B cell (primary cell): Measurements from ENCODE around the gene APOE. TPM values are rescaled to one million over a fixed set of nuclear protein-coding genes. Genes with fewer than 3 reads are reported as not detected.
"Not testable (repeated sequence)": the region's sequence is repeated elsewhere in the genome, so short reads cannot be mapped to it uniquely, and the experiment has no call there.

Source experiments
- ATAC-seq: fragments of 200-7000 bp; cut with Tn5 transposase; one replicate; pipeline ENCODE4 v1.10.0; 2021; ENCODE audit warnings: low read depth, mild to moderate bottlenecking, moderate number of reproducible peaks, moderate library complexity
- CTCF ChIA-PET: fragments of 350-600 bp; sonication (Branson Sonifier 250); formaldehyde crosslinking; loops from one replicate; lab custom pipeline; 2021; ENCODE audit warnings: antibody characterized with exemption, inconsistent platforms; lab: Charles Lee
- POLR2A ChIA-PET: fragments of 350-600 bp; sonication (Branson Sonifier 250); formaldehyde crosslinking; loops from one replicate; lab custom pipeline; 2021; ENCODE audit warnings: antibody characterized with exemption; lab: Charles Lee
- DNase-seq: peaks from one replicate; pipeline ENCODE4 v3.0.0; 2013
- H2AFZ ChIP-seq: 2 replicates; pipeline ENCODE4 v1.6.1; 2012; ENCODE audit warnings: mild to moderate bottlenecking, low read depth, low read length; ENCODE audit not compliant: insufficient read depth, poor library complexity, severe bottlenecking
- H3K27ac ChIP-seq, 2 donors: 1 replicate in 1 of 2; 2 replicates in 1 of 2; pipeline ENCODE4 v1.5.1; 2012 to 2013; ENCODE audit warnings: low read length in 2 of 2, mild to moderate bottlenecking in 2 of 2, moderate library complexity in 1 of 2
- H3K27me3 ChIP-seq, 4 experiments: fragments of 200-600 bp in 1 of 4; sonication (generic) in 1 of 4; replicated peaks in 1 of 4; 1 replicate in 2 of 4; 2 replicates in 2 of 4; pipeline versions ENCODE4 v1.6.1 to v1.7.0; 2013 to 2016; ENCODE audit warnings: low read length in 3 of 4, mild to moderate bottlenecking in 2 of 4, mixed read lengths in 1 of 4, moderate library complexity in 1 of 4; ENCODE audit not compliant: insufficient read depth in 4 of 4, control insufficient read depth in 3 of 4; ENCODE audit errors: control extremely low read depth in 1 of 4
- H3K36me3 ChIP-seq, 2 experiments: replicated peaks in 1 of 2; 1 replicate in 1 of 2; 2 replicates in 1 of 2; pipeline versions ENCODE4 v1.6.1 to v1.7.1; 2013; ENCODE audit warnings: low read length in 1 of 2; ENCODE audit not compliant: insufficient read depth in 2 of 2, control insufficient read depth in 1 of 2; ENCODE audit errors: control extremely low read depth in 1 of 2, extremely low read depth in 1 of 2
- H3K4me1 ChIP-seq, 2 donors: fragments of 200-600 bp in 1 of 2; sonication (generic) in 1 of 2; 1 replicate in 1 of 2; 2 replicates in 1 of 2; pipeline versions ENCODE4 v1.5.1 to v1.6.1; 2013 to 2017; ENCODE audit warnings: low read length in 2 of 2; ENCODE audit not compliant: control insufficient read depth in 2 of 2, insufficient read depth in 2 of 2
- H3K4me2 ChIP-seq: replicated peaks from 2 replicates; pipeline ENCODE3; 2012; ENCODE audit warnings: mild to moderate bottlenecking, low read depth, low read length; ENCODE audit not compliant: poor library complexity, severe bottlenecking
- H3K4me3 ChIP-seq, 5 experiments: fragments of 200-600 bp in 1 of 5; sonication (generic) in 1 of 5; 1 replicate in 3 of 5; 2 replicates in 2 of 5; pipeline versions ENCODE4 v1.5.1 to v1.7.0; 2011 to 2016; ENCODE audit warnings: low read length in 4 of 5, mild to moderate bottlenecking in 4 of 5, low read depth in 2 of 5, control low read depth in 1 of 5, moderate library complexity in 1 of 5; ENCODE audit not compliant: insufficient read depth in 1 of 5; ENCODE audit errors: control extremely low read depth in 1 of 5, extremely low read depth in 1 of 5
- H3K79me2 ChIP-seq: fragments of 200-600 bp; sonication (generic); one replicate; pipeline ENCODE4 v1.6.0; 2016; ENCODE audit warnings: low read length; ENCODE audit not compliant: control insufficient read depth, insufficient read depth
- H3K9ac ChIP-seq: fragments of 200-600 bp; sonication (generic); 2 replicates; pipeline ENCODE4 v1.6.1; 2017; ENCODE audit warnings: mild to moderate bottlenecking, low read length, moderate library complexity
- H3K9me3 ChIP-seq, 3 donors: one replicate each; pipeline versions ENCODE4 v1.6.1 to v1.7.1; 2013; ENCODE audit warnings: low read length in 2 of 3; ENCODE audit not compliant: control insufficient read depth in 2 of 3, insufficient read depth in 1 of 3; ENCODE audit errors: control extremely low read depth in 1 of 3
- H4K20me1 ChIP-seq: 2 replicates; pipeline ENCODE4 v1.6.0; 2012; ENCODE audit warnings: mild to moderate bottlenecking, low read length; ENCODE audit not compliant: insufficient read depth, control insufficient read depth, poor library complexity, severe bottlenecking
- H3K27ac Mint-ChIP-seq: one replicate; pipeline ENCODE4 v1.8.0; 2021; ENCODE audit warnings: mixed read lengths
- H3K27me3 Mint-ChIP-seq: one replicate; pipeline ENCODE4 v1.8.0; 2021; ENCODE audit warnings: mixed read lengths
- H3K4me1 Mint-ChIP-seq: one replicate; pipeline ENCODE4 v1.8.0; 2021; ENCODE audit warnings: mixed read lengths
- H3K4me3 Mint-ChIP-seq: one replicate; pipeline ENCODE4 v1.8.0; 2021; ENCODE audit warnings: mixed read lengths
- H3K9me3 Mint-ChIP-seq: one replicate; pipeline ENCODE4 v1.8.0; 2022; ENCODE audit warnings: mixed read lengths; ENCODE audit not compliant: insufficient read depth
- CTCF ChIP-seq: fragments of 200-600 bp; IDR thresholded peaks from one replicate; pipeline ENCODE4 v1.8.0; 2022; ENCODE audit warnings: antibody characterized with exemption, mild to moderate bottlenecking
- EZH2 ChIP-seq: IDR thresholded peaks from 2 replicates; pipeline ENCODE4 v1.6.1; 2012; ENCODE audit warnings: borderline replicate concordance, low read depth, mild to moderate bottlenecking, moderate library complexity, low read length; ENCODE audit not compliant: insufficient read depth, poor library complexity, severe bottlenecking
- WGBS: methylation state at CpG from one replicate; pipeline ENCODE4 v1.1.5; 2013; ENCODE audit warnings: missing lambda C conversion rate; ENCODE audit not compliant: insufficient coverage; 5-methylcytosine and 5-hydroxymethylcytosine counted together
- intact Hi-C: fragments of 100-400 bp; cut with micrococcal nuclease; formaldehyde crosslinking; loops from one replicate; pipeline ENCODE4 v1.10.0; 2022
- polyA plus RNA-seq: library from polyadenylated mRNA; depleted of rRNA; stranded (reverse); fragments of >200 nt; gene quantifications from 2 replicates; pipeline ENCODE4 v1.2.3, GENCODE V29; 2012
- total RNA-seq, 2 donors: library from RNA; stranded (reverse); fragments of 120-200 nt in 1 of 2; gene quantifications; 1 replicate in 1 of 2; 2 replicates in 1 of 2; pipeline versions ENCODE4 v1.2.3 to v1.2.4, GENCODE V29; 2013 to 2022

Gene APOE
- total and polyA plus RNA-seq, 2 donors (not counting 1 experiment from before 2014, with no cell fraction given): 0.74 to 2.8 TPM

- Histone ChIP-seq H4K20me1 (no peaks in the 10 kb centered on the region), H3K9ac (no peak overlapping the region), H3K27me3 (no peaks in the 10 kb centered on the region), H3K79me2 (no peaks in the 10 kb centered on the region), H3K4me1 (no peaks in the 10 kb centered on the region), H3K4me3 (no peak overlapping the region), H2AFZ (no peak overlapping the region), H3K4me2 (no peak overlapping the region), H3K9me3 (peaks cover 0 to 8% (median 0%) of the 10 kb centered on the region in 3 donors), H3K27ac (no peak overlapping the region), H3K36me3 (no peaks in the 10 kb centered on the region)
- ChIA-PET POLR2A (no interaction called here), CTCF (no interaction called here)
- H3K4me3 Mint-ChIP-seq: no peak overlapping the region
- peaks cover 15% of the 10 kb centered on the region for H3K27me3 Mint-ChIP-seq
- DNase-seq (no peak), ATAC-seq (no peak)
- no peaks in the 10 kb centered on the region for H3K4me1 Mint-ChIP-seq
- intact Hi-C loops: no loop called here
- no peaks in the 10 kb centered on the region for H3K9me3 Mint-ChIP-seq
- H3K27ac Mint-ChIP-seq: no peak overlapping the region
- WGBS: 88% methylated on average over 4 of the region's 4 CpGs
- TF ChIP-seq EZH2 (no peak), CTCF (no peak)
Measured at GRCh38 chr19:44857837-44858236, 47.8 kb upstream of the APOE start.

GRCh38 chr19:44861576-44861975, 44.0 kb upstream of the APOE start:
- intact Hi-C loops, H4K20me1 ChIP-seq, H3K4me3 Mint-ChIP-seq, H3K79me2 ChIP-seq, ATAC-seq, H2AFZ ChIP-seq, H3K27me3 ChIP-seq, H3K36me3 ChIP-seq, H3K9me3 ChIP-seq, H3K4me2 ChIP-seq, H3K9me3 Mint-ChIP-seq, H3K27ac Mint-ChIP-seq, H3K27ac ChIP-seq, POLR2A ChIA-PET, H3K4me1 Mint-ChIP-seq, H3K9ac ChIP-seq, H3K4me3 ChIP-seq, DNase-seq, H3K4me1 ChIP-seq: not testable (repeated sequence)
- H3K27me3 Mint-ChIP-seq: peaks cover 13% of the 10 kb centered on the region
- CTCF ChIA-PET: interaction anchor here (0.7 kb wide), 1 partner anchor 39 kb away, joined by 3 read pairs; no protein-coding TSS in a partner anchor
- no CpG with 5 or more reads among the region's 3 CpGs for WGBS
